Kidney (tissue), 14 donors: ENCODE measurements around the gene PCAT7. TPM values are rescaled to one million over a fixed set of nuclear protein-coding genes. Genes with fewer than 3 reads are reported as not detected.

ENCODE experiments used
- DNase-seq, 5 donors: peaks; one replicate each; pipeline ENCODE4 v3.0.0-alpha.2; 2013 to 2020
- FAIRE-seq: peaks from 2 replicates; lab custom pipeline; 2012; peaks lifted over from hg19 to GRCh38; lab: Jason Lieb, UNC
- H3K27ac ChIP-seq, 2 donors: one replicate each; pipeline ENCODE4 v1.7.0; 2013; ENCODE audit warnings: low read depth in 2 of 2, low read length in 2 of 2, inconsistent platforms in 1 of 2
- H3K27me3 ChIP-seq: one replicate; pipeline ENCODE4 v1.7.1; 2013; ENCODE audit warnings: low read length, inconsistent platforms; ENCODE audit not compliant: control insufficient read depth, insufficient read depth
- H3K36me3 ChIP-seq, 3 donors: one replicate each; pipeline versions ENCODE4 v1.7.0 to v1.7.1; 2013; ENCODE audit warnings: low read length in 3 of 3, control low read depth in 1 of 3, inconsistent platforms in 1 of 3; ENCODE audit not compliant: insufficient read depth in 3 of 3, control insufficient read depth in 2 of 3
- H3K4me1 ChIP-seq, 3 donors: one replicate each; pipeline versions ENCODE4 v1.7.0 to v1.7.1; 2013; ENCODE audit warnings: low read length in 3 of 3, inconsistent platforms in 1 of 3, low read depth in 1 of 3; ENCODE audit not compliant: control insufficient read depth in 2 of 3, insufficient read depth in 2 of 3
- H3K4me3 ChIP-seq, 3 donors: one replicate each; pipeline versions ENCODE4 v1.7.0 to v1.8.1; 2013; ENCODE audit warnings: low read length in 3 of 3, control low read depth in 1 of 3, inconsistent platforms in 1 of 3
- H3K9ac ChIP-seq, 3 donors: one replicate each; pipeline versions ENCODE4 v1.7.0 to v1.7.1; 2013; ENCODE audit warnings: low read length in 3 of 3, control low read depth in 1 of 3, inconsistent platforms in 1 of 3
- H3K9me3 ChIP-seq, 3 donors: one replicate each; pipeline versions ENCODE4 v1.7.0 to v1.7.1; 2013; ENCODE audit warnings: low read length in 3 of 3, control low read depth in 1 of 3, inconsistent platforms in 1 of 3; ENCODE audit not compliant: control insufficient read depth in 2 of 3, insufficient read depth in 1 of 3
- intact Hi-C: fragments of 100-400 bp; cut with DNase I; formaldehyde crosslinking; loops from one replicate; pipeline ENCODE4 v1.11.1; 2022
- polyA plus RNA-seq: library from polyadenylated mRNA; stranded (reverse); fragments of 350-450 nt; fragmentation: Illumina TruSeq; extraction: RNeasy Lipid Tissue Mini Kit (QIAGEN cat#74804); gene quantifications from one replicate; pipeline ENCODE4 v1.2.3, GENCODE V29; 2014; ENCODE audit warnings: low read depth, low replicate concordance; ENCODE audit not compliant: insufficient read depth
- total RNA-seq: library from RNA; stranded (reverse); fragmentation: NEBNext Ultra II Directional; extraction: Animal tissue kit (Norgen Biotek cat#: 25700); gene quantifications from one replicate; pipeline ENCODE4 v1.2.1, GENCODE V29; 2021
- TF ChIP-seq, protein P1 (sequence below): IDR thresholded peaks from 3 replicates; pipeline ENCODE4 v1.5.1; 2012; ENCODE audit warnings: mild to moderate bottlenecking, moderate library complexity, borderline replicate concordance; ENCODE audit not compliant: insufficient read depth; ENCODE audit errors: extremely low read depth
- donor health status: control.
- donor health status: control.
- donor health status: control.
- donor health status: control.
- donor health status: control.
- donor health status: DM: yes; HTN: yes; CAD: no.
- donor health status: Normal renal cell carcinoma (clear cell type).

PCAT7 gene
- total and polyA plus RNA-seq, 2 donors from 2014 or later, result 0.28 to 1.5 TPM

DNA sequence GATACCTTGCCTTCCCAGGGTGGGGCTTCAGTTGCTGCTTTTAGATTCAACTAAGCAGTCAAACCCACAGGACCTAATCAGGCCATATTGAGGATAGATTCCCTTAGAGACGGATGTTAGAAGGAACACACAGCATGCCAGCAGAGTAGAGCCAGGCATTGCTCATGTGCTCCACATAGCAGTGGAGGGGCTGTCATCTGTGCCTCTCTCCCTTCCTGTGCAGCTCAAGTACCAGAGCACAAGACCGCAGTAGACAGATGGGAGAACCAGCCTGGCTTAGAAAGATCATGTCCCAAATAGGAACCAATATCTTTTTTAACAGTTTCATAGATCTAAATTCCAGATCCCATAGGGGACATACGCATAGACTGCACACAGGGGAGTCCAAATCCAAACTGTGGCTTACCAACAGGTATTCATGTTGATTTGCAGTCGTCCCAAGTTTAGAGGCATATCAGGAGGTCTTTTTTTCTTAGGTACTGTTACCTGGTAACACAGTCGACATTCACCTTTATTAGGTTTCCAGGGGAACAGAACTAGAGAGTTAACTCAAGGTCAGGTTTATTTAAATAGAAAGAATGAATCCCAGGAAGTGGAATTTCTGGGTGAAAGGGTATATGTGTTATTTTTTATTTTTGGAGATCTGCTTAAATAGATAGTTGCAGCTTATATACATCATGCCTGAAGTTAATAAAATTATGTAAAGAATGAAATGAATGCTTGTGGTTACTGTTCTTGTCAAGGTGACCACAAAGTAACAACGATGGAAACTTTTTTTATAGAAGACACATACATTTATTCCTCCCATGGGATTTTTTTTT is 43.5 kb upstream of the PCAT7 start:
- TF ChIP-seq, protein P1, sequence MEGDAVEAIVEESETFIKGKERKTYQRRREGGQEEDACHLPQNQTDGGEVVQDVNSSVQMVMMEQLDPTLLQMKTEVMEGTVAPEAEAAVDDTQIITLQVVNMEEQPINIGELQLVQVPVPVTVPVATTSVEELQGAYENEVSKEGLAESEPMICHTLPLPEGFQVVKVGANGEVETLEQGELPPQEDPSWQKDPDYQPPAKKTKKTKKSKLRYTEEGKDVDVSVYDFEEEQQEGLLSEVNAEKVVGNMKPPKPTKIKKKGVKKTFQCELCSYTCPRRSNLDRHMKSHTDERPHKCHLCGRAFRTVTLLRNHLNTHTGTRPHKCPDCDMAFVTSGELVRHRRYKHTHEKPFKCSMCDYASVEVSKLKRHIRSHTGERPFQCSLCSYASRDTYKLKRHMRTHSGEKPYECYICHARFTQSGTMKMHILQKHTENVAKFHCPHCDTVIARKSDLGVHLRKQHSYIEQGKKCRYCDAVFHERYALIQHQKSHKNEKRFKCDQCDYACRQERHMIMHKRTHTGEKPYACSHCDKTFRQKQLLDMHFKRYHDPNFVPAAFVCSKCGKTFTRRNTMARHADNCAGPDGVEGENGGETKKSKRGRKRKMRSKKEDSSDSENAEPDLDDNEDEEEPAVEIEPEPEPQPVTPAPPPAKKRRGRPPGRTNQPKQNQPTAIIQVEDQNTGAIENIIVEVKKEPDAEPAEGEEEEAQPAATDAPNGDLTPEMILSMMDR, result no peak
- DNase-seq, result no peak
- H3K4me3 ChIP-seq, result no peak overlapping the region

DNA sequence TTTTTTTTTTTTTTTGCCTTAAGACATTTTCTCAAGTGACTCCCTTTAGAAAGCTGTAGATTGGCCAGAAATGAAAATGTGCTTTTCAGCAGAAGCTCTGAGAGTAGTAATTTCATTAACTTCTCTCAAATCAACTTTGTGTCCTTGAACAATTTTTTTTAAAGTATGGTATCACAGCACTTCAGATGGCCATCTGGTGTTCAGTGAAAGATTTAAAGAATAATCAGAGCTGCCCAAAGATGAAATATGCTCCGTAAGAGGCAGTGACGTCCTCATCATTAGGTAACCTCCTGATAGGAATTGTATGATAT is 43.0 kb upstream of the PCAT7 start:
- FAIRE-seq, result no peak
- Histone ChIP-seq H3K27ac (no peak overlapping the region), H3K4me1 (peaks cover 0 to 3% (median 0%) of the 10 kb centered on the region in 3 donors), H3K27me3 (no peaks in the 10 kb centered on the region), H3K9me3 (no peaks in the 10 kb centered on the region), H3K36me3 (no peaks in the 10 kb centered on the region), H3K9ac (no peak overlapping the region), H3K4me3 (no peak overlapping the region)
- no peak for DNase-seq
- intact Hi-C loops, result no loop called here
- TF ChIP-seq, protein P1, result no peak

More for the DNA sequence above, 43.5 kb upstream of the PCAT7 start:
- Histone ChIP-seq H3K9me3 (no peaks in the 10 kb centered on the region), H3K9ac (no peak overlapping the region), H3K27ac (no peak overlapping the region), H3K27me3 (no peaks in the 10 kb centered on the region), H3K36me3 (no peaks in the 10 kb centered on the region), H3K4me1 (peaks cover 0 to 3% (median 0%) of the 10 kb centered on the region in 3 donors)
- FAIRE-seq, result no peak
- intact Hi-C loops, result no loop called here

DNA sequence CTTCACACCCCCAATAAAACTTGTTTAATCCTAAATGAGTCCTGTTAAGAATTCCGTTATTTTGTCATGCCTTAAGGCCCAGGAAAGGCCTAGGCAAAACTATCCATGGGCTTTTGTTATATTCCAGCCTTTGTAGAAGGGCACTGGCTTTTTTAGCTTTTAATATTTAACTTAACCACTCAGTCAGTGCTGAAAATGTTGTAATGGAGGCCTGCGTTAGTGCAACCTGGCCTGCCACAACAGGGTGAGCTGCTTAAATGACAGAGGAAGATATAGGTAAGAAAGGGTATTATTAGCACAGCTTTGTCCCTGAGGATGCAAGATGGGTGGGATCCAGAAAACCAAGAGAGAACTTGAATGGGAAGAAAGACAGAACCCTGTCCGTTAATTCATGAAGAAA is 40.2 kb upstream of the PCAT7 start:
- FAIRE-seq (no peak), DNase-seq (no peak)
- no peak overlapping the region for H3K27ac ChIP-seq
- H3K27me3 ChIP-seq, result no peaks in the 10 kb centered on the region
- no peak overlapping the region for H3K4me3 ChIP-seq
- intact Hi-C loops, result no loop called here
- peaks cover 0 to 3% (median 0%) of the 10 kb centered on the region in 3 donors for H3K4me1 ChIP-seq
- H3K36me3 ChIP-seq, result no peaks in the 10 kb centered on the region
- no peaks in the 10 kb centered on the region for H3K9me3 ChIP-seq
- no peak overlapping the region for H3K9ac ChIP-seq
- TF ChIP-seq, protein P1, result no peak
